GM12875 (cell line): ENCODE measurements around the gene FMN2.

Source experiments
- H3K4me3 ChIP-seq: one replicate; pipeline ENCODE4 v1.5.1; 2011; ENCODE audit warnings: low read depth, low read length, control low read depth
- TF ChIP-seq, protein P1 (sequence below): IDR thresholded peaks from 2 replicates; pipeline ENCODE4 v1.5.1; 2011; ENCODE audit warnings: low read depth, mild to moderate bottlenecking, control low read depth, inconsistent platforms, low read length, moderate library complexity, borderline replicate concordance; ENCODE audit not compliant: insufficient read depth

FMN2 gene

GRCh38 chr1:240496941-240497340 is 405.3 kb downstream of the FMN2 start:
- TF ChIP-seq, protein P1, sequence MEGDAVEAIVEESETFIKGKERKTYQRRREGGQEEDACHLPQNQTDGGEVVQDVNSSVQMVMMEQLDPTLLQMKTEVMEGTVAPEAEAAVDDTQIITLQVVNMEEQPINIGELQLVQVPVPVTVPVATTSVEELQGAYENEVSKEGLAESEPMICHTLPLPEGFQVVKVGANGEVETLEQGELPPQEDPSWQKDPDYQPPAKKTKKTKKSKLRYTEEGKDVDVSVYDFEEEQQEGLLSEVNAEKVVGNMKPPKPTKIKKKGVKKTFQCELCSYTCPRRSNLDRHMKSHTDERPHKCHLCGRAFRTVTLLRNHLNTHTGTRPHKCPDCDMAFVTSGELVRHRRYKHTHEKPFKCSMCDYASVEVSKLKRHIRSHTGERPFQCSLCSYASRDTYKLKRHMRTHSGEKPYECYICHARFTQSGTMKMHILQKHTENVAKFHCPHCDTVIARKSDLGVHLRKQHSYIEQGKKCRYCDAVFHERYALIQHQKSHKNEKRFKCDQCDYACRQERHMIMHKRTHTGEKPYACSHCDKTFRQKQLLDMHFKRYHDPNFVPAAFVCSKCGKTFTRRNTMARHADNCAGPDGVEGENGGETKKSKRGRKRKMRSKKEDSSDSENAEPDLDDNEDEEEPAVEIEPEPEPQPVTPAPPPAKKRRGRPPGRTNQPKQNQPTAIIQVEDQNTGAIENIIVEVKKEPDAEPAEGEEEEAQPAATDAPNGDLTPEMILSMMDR, result no peak
- no peak overlapping the region for H3K4me3 ChIP-seq

- TF ChIP-seq, protein P1, result no peak
- no peak overlapping the region for H3K4me3 ChIP-seq
Measured at GRCh38 chr1:240497908-240498307, 406.2 kb downstream of the FMN2 start.

DNA sequence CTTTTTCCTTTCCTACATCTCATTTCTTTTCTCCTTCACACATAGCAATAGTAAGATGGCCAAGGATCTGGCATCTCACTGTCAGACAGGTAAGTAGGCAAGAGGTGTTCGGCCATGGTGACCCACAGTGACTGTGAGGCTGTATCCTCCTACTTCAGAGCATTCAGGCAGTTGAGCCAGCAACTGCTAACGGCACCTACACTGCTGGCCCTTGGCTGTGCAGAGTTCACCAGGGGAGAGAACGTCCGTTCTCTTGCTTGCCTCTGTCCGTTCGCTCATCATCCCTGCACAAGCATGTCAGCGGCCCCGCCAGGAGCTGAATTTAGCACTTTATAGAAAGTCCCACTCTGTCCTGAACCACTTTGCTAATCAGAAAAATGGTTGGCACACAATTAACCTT is 406.7 kb downstream of the FMN2 start:
- H3K4me3 ChIP-seq, result no peak overlapping the region
- TF ChIP-seq, protein P1, result no peak

GRCh38 chr1:240499012-240499411 is 407.3 kb downstream of the FMN2 start:
- TF ChIP-seq, protein P1, result no peak
- no peak overlapping the region for H3K4me3 ChIP-seq

GRCh38 chr1:240500647-240501046 is 409.0 kb downstream of the FMN2 start:
- no peak overlapping the region for H3K4me3 ChIP-seq
- TF ChIP-seq, protein P1, result no peak

DNA sequence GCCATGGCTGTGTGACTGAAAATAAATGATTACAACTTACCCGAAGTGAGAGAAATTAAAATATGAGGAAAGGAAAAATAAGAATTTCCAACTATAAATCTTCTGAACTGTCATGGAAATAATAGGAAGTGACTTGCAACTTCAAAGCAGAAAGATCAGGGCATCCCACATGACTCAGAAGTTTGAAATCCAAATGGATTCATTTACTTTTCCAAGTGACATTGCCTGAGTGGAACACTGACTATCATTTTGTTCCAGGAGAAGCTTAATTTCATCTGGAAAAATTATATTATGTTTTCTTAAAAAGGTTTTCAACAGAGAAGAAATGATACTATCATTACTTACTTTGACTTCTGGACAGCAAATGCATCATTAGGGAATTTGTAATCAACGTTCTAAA is 409.4 kb downstream of the FMN2 start:
- no peak overlapping the region for H3K4me3 ChIP-seq
- TF ChIP-seq, protein P1, result no peak

GRCh38 chr1:240503036-240503435 is 411.4 kb downstream of the FMN2 start:
- TF ChIP-seq, protein P1, result no peak
- H3K4me3 ChIP-seq, result no peak overlapping the region
